Transverse colon (tissue), 4 donors: Measurements from ENCODE around the gene TRPM3. TPM values are rescaled to one million over a fixed set of nuclear protein-coding genes. Genes with fewer than 3 reads are reported as not detected.

Experiments used
- DNase-seq: peaks from one replicate; pipeline ENCODE4 v3.0.0-alpha.2; 2019
- H3K27ac ChIP-seq, 4 donors: fragments of 200-600 bp; sonication (generic); 2 replicates each; pipeline ENCODE4 v1.5.1; 2016 to 2018; ENCODE audit warnings: inconsistent platforms in 4 of 4
- H3K27me3 ChIP-seq: fragments of 200-600 bp; sonication (generic); 2 replicates; pipeline ENCODE4 v1.5.1; 2017; ENCODE audit warnings: inconsistent platforms
- H3K36me3 ChIP-seq, 4 donors: fragments of 200-600 bp; sonication (generic); 2 replicates each; pipeline ENCODE4 v1.5.1; 2017 to 2019; ENCODE audit warnings: inconsistent platforms in 4 of 4
- H3K4me1 ChIP-seq, 4 donors: fragments of 200-600 bp; sonication (generic); 2 replicates each; pipeline ENCODE4 v1.5.1; 2017 to 2020; ENCODE audit warnings: inconsistent platforms in 4 of 4
- H3K4me3 ChIP-seq, 4 donors: fragments of 200-600 bp; sonication (generic); 1 replicate in 1 of 4; 2 replicates in 3 of 4; pipeline versions ENCODE4 v1.5.1 to v1.6.1; 2017 to 2019; ENCODE audit warnings: inconsistent platforms in 4 of 4
- H3K9me3 ChIP-seq, 2 donors: fragments of 200-600 bp; sonication (generic); 2 replicates each; pipeline ENCODE4 v1.5.1; 2017 to 2019; ENCODE audit warnings: inconsistent platforms in 2 of 2
- CTCF ChIP-seq, 5 experiments: fragments of 200-600 bp in 3 of 5; fragments of 450-650 bp in 2 of 5; sonication (generic) in 3 of 5; IDR thresholded peaks; 1 replicate in 2 of 5; 2 replicates in 3 of 5; pipeline ENCODE4 v1.5.1; 2016 to 2017; ENCODE audit warnings: antibody characterized with exemption in 5 of 5, inconsistent platforms in 3 of 5, mild to moderate bottlenecking in 2 of 5, moderate library complexity in 1 of 5
- EP300 ChIP-seq: sonication (generic); formaldehyde crosslinking; IDR thresholded peaks from one replicate; pipeline ENCODE4 v1.6.1; 2017; ENCODE audit warnings: antibody characterized with exemption, low read depth
- POLR2A ChIP-seq: fragments of 450-650 bp; IDR thresholded peaks from one replicate; pipeline ENCODE4 v1.6.1; 2016; ENCODE audit warnings: antibody characterized with exemption, mild to moderate bottlenecking, moderate library complexity
- POLR2AphosphoS5 ChIP-seq, 3 donors: sonication (generic); formaldehyde crosslinking; IDR thresholded peaks; one replicate each; pipeline ENCODE4 v1.6.1; 2016; ENCODE audit warnings: antibody characterized with exemption in 3 of 3
- WGBS, 2 donors: methylation state at CpG; one replicate each; pipeline ENCODE4 v1.1.5; 2018; ENCODE audit warnings: low coverage in 1 of 2; 5-methylcytosine and 5-hydroxymethylcytosine counted together
- in situ Hi-C, 4 donors: fragments of 200-750 bp; cut with MboI; loops; one replicate each; pipeline versions ENCODE4 v1.15.0 to v1.15.1; 2017; ENCODE audit warnings: low sequenced_read_pairs in 3 of 4, low pct_ligation_motif_present in 1 of 4, low pct_unique_long_range_greater_than_20kb in 1 of 4
- intact Hi-C: fragments of 100-400 bp; cut with DNase I; formaldehyde crosslinking; loops from one replicate; pipeline ENCODE4 v1.15.1; 2023; ENCODE audit warnings: low total_unique reads
- total RNA-seq, 4 donors: library from RNA; depleted of rRNA; stranded (reverse); fragments of >200 nt; gene quantifications; one replicate each; pipeline ENCODE4 v1.1.0, GENCODE V29; 2016

Gene TRPM3
- total RNA-seq, 4 donors from 2014 or later, result 0.16 to 1.2 (median 0.32) TPM

- no peaks in the 10 kb centered on the region for H3K9me3 ChIP-seq
- in situ Hi-C loops (loop anchor here in 1 of 4 donors (25.0 kb wide), 1 partner anchor 313 kb away; no protein-coding TSS in a partner anchor), intact Hi-C loops (no loop called here)
- DNase-seq, result no peak
- WGBS, 2 donors, result 64% methylated on average over 1 of the region's 1 CpG; no CpG with 5 or more reads in 1 of the 2 donors
- no peaks in the 10 kb centered on the region for H3K27me3 ChIP-seq
- H3K4me1 ChIP-seq, result no peaks in the 10 kb centered on the region
- H3K27ac ChIP-seq, result no peak overlapping the region
- H3K36me3 ChIP-seq, result no peaks in the 10 kb centered on the region
- TF ChIP-seq EP300, result no peak
- TF ChIP-seq CTCF (IDR thresholded peaks at IDR 0.05), result no peak
- H3K4me3 ChIP-seq, result no peak overlapping the region
Measured at GRCh38 chr9:70923961-70924360, 197.5 kb downstream of the TRPM3 start.

GRCh38 chr9:70921136-70921535 is 200.3 kb downstream of the TRPM3 start:
- TF ChIP-seq EP300 (no peak), POLR2A (no peak), CTCF (IDR thresholded peaks at IDR 0.05) (no peak), POLR2AphosphoS5 (IDR thresholded peaks at IDR 0.05) (no peak)
- no peak for DNase-seq
- Histone ChIP-seq H3K27ac (no peak overlapping the region), H3K4me3 (no peak overlapping the region), H3K4me1 (no peaks in the 10 kb centered on the region), H3K9me3 (no peaks in the 10 kb centered on the region), H3K27me3 (no peaks in the 10 kb centered on the region), H3K36me3 (no peaks in the 10 kb centered on the region)
- intact Hi-C loops, result no loop called here
- in situ Hi-C loops, result loop anchor here in 1 of 4 donors (25.0 kb wide), 1 partner anchor 316 kb away; no protein-coding TSS in a partner anchor
- 42 to 55% methylated on average over 1 of the region's 1 CpG for WGBS, 2 donors

- in situ Hi-C loops, result loop anchor here in 1 of 4 donors (25.0 kb wide), 1 partner anchor 320 kb away; no protein-coding TSS in a partner anchor
- no peak overlapping the region for H3K4me3 ChIP-seq
Measured at GRCh38 chr9:70917277-70917676, 204.1 kb downstream of the TRPM3 start.

GRCh38 chr9:70911791-70912190 is 209.6 kb downstream of the TRPM3 start:
- no peak overlapping the region for H3K4me3 ChIP-seq
- in situ Hi-C loops (loop anchor here in 1 of 4 donors (25.0 kb wide), 1 partner anchor 326 kb away; no protein-coding TSS in a partner anchor), intact Hi-C loops (no loop called here)
- no peaks in the 10 kb centered on the region for H3K36me3 ChIP-seq
- no peaks in the 10 kb centered on the region for H3K27me3 ChIP-seq
- H3K27ac ChIP-seq, result no peak overlapping the region
- DNase-seq, result no peak
- H3K4me1 ChIP-seq, result no peaks in the 10 kb centered on the region
- 69 to 80% methylated on average over 1 of the region's 1 CpG for WGBS, 2 donors
- no peaks in the 10 kb centered on the region for H3K9me3 ChIP-seq
- TF ChIP-seq POLR2AphosphoS5 (IDR thresholded peaks at IDR 0.05), result no peak
- no peak for TF ChIP-seq POLR2A
- no peak for TF ChIP-seq CTCF (IDR thresholded peaks at IDR 0.05)
- no peak for TF ChIP-seq EP300

More at GRCh38 chr9:70917277-70917676, 204.1 kb downstream of the TRPM3 start:
- no peak for TF ChIP-seq EP300
- TF ChIP-seq POLR2AphosphoS5 (IDR thresholded peaks at IDR 0.05), result no peak
- TF ChIP-seq POLR2A, result no peak
- TF ChIP-seq CTCF (IDR thresholded peaks at IDR 0.05), result no peak
- Histone ChIP-seq H3K9me3 (no peaks in the 10 kb centered on the region), H3K27ac (no peak overlapping the region), H3K27me3 (no peaks in the 10 kb centered on the region), H3K36me3 (no peaks in the 10 kb centered on the region), H3K4me1 (no peaks in the 10 kb centered on the region)
- intact Hi-C loops, result no loop called here
- DNase-seq, result no peak
- WGBS, 2 donors, result 94 to 100% methylated on average over 4 to 7 of the region's 7 CpGs
